ENCODE results near the gene MPEG1. TPM values are rescaled to one million over a fixed set of nuclear protein-coding genes. Genes with fewer than 3 reads are reported as not detected.

The MPEG1 gene
- polyA plus RNA-seq, 3 donors, result 5.9 to 8.3 (median 7.7) TPM

DNA sequence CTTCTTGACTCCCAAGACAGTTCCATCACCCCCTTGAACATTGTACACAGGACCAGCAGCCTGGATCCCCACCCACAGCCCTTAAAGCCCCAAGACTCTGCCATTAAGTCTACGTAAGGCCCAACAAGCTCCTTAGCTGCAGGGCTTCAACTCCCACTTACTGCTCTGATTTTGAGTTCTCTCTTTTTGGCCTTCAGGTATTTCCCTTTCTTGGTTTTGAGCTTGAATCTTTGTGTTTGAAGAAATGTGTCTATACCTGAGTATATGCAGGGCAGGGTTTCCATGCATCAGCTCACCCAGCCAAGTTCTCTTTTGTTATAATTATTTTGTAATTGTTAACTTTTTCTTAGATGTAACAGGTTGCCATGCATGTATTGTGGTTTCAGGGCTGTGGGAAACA, 10.4 kb upstream of the MPEG1 start:
- no peak for DNase-seq

DNA sequence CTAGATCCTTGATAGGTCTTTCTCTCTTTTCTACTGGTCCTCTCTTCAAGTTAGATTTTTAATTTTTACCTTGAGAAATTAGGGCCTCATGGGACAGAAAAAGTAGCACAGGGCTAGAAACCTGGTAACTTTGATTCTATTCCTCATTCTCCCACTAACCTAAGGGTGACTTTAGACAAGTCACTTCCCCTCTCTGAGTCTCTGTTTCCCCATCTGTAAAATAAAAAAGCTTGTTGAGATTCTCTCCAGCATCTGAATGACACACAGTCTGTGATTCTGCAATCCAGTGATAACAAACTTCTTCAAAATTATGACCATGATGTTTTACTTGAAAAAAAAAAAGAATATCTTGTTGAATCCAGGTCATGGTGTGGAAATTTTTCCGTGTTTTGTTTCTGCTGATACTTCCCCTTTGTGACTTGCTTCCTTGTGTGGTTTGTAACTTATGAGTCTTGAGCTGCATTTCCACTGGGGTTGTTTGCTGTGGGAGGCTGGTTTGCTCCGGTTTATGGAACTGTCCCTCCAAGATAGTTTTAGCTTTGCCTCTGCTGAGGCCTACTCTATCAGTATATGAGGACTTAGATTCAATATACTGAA, 9.8 kb upstream of the MPEG1 start:
- no peak for DNase-seq

DNA sequence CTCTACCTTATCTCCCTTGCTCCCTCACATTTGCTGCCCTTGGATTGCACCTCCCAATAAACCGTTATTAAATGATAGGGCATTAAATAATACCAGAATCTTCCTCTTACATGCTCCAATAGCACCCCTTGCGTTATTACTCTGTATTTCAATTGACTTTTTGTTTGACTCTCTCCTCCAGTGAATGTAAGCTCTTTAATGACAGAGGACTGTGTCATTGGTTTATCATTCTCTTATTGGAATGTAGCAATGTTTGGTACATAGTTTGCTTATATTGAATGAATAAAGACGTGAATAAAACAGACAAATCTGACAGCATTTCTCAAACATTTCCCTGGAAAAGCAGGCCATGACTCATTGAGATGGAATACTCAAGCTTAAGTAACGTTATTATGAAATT, 8.7 kb upstream of the MPEG1 start:
- no peak for DNase-seq

DNA sequence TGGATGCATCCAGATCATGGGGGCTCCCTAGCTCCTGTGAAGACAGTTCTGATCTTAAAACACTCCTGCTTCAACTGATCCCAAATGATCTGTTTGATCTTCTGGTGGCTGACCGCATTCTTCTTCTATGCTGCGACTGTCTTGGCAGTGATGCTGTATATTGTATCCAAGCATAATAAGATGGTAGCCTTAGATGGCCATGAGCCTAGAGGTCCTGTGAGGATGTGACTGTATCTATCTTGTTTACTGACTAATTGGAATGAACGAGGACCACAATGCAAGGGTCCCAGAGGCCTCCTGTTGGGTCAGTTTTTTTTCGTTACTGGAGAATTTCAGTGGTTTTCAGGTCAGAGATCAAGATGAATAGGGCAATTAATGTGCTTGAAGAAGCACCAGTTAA, 7.1 kb upstream of the MPEG1 start:
- no peak for DNase-seq

DNA sequence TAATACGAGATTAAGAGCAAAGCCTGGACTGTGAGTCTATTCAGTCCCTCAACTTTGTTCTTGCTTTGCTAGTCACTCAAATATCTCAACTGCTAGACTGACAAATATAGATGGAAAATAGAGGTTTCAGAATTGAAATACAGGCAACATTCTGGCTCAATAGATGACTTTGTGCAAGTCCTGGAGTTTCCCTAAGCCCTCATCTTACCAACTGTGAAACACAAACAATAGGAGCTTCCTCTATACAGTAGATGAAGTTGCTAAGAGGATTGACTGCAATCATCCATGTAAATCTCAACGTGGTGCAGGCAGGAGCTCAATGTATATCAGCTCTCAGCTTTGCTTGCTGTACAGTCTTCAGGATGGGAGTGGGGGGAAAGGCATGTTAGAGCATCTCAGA, 6.2 kb upstream of the MPEG1 start:
- DNase-seq, result no peak

DNA sequence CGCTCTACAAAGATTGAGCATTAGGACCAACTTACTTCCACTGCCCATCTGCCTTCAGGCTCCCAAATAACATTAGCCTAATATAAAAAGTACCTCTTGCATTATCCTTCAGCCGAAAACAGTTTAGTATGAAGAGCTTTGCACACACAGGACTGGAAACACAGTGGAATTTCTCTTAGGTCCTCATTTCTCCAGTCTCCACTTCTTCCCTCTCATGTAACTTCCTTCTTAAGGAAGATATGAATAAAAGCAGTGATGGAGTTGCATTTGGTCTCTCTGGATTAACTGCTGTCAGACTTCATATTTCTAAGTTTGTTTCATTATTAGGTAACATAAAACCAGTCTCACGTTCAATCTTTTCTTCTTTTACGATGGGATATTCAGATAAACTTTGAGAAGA, 5.6 kb upstream of the MPEG1 start:
- no peak for DNase-seq

DNA sequence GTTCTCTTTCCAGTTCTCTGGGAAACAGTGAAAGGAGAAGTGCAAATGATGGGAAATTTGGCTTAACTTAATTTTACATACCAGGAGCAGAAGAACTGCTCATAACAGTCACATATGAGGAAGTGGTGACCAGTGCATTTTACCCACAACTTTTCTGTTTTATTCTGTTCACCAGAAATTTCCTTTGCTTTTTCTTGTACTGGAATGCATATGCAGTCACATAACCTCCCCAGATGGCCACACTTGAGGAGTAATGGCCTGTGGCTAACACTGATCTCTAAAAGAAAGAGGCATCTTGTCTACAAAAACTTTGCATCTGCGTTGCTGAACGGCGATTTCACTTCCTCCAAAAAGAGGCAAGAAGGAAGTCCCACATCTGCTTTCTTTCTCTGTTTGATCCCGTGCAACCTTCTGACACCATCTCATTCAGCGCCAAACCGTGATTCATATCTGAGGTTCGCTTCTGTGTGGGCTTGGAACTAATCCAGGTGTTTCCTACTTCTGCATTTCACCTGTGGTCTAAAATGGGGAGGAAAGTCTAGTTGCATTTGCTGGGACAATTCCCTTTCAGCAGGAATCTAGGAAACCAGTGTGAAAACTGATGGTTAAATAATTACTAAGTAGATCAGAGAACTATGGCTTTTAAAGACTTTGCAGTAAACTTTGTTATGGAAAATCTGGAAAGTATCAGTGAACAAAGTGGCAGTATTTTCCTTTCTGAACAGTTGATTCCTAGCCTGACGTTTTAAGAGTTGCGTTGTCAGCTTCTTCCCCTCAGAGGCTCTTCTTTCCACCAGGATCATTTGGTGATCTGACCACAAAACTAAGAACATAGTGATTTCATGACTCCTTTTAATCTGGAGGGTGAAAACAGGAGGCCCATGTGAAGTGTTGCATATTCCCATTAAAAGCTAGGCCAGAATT, 4.2 kb upstream of the MPEG1 start:
- peak; percentile 31 for DNase-seq

DNA sequence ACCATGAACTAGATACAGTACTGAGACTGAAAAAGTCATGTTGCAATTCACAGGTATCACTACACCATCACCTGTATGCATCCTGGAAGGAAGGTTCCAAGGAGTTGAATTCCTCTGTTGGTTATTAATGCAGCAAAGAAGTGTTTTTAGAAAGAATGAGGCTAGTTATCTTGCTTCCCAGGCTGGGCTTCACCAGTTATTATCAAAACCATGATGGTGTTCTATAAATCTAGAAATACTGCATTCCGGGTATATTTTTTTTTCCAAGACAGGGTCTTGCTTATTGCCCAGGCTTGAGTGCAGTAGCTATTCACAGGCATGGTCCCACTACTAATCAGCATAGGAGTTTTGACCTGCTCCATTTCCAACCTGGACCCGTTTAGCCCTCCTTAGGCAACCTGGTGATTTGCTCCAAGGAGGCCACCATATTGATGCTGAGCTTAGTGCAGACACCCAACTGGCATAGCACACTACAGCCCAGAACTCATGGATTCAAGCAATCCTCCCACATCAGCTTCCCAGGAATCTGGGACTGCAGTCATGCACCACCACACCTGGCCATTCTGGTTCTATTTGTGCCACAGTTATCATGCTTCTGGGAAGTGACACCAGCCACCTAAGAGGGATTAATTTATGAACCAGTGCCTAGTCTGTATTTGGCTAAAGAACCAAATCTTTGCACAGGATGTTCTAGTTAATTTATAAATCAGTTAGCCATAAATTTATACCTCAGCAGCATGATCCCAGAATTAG, 1.6 kb upstream of the MPEG1 start:
- DNase-seq, result no peak

DNA sequence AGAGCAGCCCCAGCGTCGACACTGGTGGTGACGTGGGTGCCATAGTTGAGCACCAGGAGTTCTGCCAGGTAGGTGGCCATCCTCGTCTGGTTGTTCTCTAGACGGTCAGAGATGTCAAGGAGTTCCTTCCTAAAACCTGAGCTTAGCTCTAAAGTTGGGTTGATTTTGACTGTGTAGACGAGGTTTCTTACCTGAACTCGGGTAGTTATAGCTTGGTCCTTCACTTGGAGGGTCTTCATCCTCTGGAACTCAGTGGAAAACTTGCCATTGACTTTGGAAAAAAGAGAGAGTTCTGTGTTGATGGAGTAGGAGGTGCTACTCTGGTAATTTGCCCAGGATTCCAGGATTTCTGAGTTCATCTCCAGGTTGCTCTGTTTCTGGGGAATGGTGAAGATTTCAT, 505 bp downstream of the MPEG1 start:
- DNase-seq, result no peak

DNA sequence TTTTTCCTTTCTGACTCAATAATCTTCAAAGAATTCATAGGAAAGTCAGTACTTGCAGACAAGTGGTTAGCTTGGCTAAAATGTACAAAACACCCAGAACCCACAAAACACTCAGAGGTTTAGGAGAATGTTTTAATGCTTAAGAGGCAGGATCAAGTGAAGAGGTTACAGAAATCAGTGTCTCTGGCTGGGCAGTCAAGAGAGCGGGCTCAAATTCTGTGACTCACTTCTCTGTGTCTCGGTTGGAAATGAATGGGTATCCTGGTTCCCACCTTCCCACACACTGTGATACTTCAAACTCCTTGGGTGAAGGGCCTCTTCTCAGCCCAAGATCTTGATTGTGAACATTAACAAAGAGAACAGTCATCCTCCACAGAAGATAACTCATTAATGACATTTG, 3.8 kb downstream of the MPEG1 start:
- no peak for DNase-seq

DNA sequence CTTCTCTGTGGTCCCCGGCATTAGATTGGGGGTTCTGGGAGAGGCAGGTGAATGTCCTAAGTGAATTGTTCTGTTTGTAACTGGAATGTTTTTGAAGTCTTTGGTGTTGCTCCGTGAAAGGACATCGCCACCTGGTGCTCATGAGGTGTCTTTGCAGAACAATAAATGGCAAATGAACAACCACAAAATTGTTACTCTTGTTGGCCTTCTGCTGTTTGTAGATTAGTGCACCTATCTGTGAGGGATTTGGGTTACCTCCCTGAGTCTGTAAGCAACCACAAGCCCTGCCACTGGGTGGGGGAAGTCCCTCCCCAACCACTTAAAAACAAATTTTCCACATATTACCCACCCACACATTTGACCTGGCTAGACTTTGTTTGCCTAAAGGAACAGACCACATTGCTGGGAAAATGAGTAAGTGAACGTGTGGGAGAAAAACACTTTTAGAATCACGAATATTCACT, 4.7 kb downstream of the MPEG1 start:
- DNase-seq, result peak; percentile 48

DNA sequence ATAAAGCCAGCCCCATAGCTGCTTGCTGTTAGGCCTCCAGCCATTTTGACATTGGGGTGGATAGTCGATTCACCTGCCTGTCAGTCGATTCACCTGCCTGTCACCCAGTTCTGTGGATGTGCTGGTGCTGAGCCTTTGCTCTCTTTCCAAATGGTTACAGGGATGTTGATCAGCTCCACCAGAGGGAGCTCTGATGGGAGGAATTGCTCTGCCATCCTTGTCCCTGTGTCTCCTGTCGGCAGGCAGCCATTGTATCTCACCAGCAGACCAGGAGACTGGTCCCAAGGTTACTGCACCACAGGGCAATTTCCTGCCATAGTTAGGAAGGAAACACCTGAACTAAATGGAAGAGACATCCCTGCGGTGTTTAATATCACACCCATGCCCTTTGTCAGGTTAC, 6.1 kb downstream of the MPEG1 start:
- no peak for DNase-seq

DNA sequence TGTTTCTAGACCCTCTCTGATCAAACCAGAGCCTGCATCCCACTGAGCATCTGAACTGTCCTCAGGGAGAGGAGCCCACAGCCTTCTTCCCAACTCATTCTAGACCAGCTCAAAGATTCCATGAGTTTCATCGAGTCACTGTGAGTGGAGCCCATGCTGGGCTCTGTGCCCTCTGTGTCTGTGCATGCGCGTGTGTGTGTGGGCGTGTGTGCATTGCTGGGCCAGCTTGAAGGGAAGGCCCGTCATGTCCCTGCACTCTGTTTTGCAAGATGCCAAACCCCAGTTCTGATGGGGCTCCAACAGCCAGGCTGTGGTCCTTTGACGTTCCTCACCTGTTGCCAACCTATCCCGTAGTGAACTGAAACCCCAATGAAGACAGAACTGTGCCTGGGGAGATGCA, 7.1 kb downstream of the MPEG1 start:
- DNase-seq, result no peak

DNA sequence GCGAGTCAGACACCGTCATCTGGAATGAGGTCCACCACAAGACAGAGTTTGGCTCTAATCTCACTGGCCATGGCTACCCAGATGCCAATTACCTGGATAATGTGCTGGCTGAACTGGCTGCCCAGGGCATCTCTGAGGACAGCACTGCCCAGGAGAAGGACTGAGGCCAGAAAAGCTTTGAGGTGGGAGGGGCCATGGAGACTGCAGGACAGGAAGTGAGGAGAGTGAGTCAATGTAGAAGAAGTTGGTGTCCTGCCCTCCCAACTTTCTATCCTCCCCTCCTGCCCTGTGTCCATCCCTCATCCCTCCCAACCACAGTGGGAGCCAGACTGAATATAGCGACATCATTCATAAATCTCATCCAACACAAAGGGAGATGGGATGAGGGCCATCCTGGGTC, 8.0 kb downstream of the MPEG1 start:
- DNase-seq, result no peak

DNA sequence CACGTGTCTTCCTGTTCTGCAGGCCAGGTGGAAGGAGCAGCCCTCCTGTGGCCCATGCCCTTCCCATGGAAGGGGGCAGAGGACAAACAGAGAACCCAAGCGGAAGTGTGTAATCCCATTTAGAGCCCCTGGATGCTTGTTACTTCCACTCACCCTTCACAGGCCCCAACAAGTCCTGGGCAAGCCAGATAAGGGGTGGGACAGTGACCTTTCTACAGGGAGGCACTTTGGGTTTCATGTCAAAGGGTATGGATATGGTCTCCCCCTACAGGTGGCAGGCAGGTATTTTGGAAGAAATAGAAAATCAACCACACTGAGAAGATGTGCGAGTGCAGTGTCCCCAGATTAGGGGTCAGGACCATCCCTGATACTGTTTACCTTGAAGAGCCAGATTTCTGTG, 11.4 kb downstream of the MPEG1 start:
- no peak for DNase-seq

DNA sequence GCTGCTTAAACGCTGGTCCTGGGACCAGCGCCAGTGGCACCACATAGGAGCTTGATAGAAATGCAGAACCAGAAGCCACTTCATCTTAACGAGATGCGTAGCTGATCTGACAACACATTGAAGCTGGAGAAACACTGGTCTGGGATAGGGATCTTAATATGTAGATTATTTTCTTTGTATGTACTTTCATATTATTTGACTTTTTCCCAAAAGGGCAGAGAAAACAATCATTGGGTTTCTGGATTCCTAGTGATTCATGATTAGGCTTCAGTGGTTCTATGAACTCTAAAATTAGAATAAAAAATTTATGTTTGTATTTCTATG, 12.3 kb downstream of the MPEG1 start:
- DNase-seq, result no peak

DNA sequence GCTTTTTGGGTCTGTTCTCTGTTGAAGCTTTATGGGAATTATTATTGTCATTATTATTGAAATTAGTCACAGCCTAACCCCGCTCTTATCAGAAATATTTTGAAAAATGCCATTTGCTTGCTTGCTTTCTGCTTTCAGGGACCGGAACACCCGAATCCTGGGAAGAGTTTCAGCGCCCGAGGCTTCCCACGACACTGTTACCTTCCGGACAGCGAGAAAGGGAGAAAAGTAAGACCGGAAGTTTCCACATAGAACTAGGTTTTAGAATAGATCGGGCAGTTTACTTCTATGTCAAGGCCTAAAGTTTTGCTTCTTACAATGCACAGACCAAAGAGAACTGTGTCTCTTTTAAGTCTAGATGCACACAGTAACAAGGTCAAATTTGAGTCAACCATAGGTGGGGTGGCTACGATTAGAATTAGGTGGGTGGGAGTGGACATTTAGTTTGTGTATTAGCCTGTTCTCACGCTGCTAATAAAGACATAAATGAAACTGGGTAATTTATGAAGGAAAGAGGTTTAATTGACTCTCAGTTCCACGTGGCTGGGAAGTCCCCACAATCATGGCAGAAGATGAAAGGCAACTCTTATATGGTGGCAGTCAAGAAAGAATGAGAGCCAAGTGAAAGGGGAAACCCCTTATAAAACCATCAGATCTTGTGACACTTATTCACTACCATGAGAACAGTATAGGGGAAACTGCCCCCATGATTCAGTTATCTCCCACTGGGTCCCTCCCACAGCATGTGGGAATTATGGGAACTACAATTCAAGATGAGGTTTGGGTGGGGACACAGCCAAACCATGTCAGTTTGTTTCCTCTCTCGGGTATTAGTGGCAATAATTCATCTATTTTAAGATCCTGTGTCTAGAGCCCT, 12.9 kb downstream of the MPEG1 start:
- DNase-seq, result no peak

DNA sequence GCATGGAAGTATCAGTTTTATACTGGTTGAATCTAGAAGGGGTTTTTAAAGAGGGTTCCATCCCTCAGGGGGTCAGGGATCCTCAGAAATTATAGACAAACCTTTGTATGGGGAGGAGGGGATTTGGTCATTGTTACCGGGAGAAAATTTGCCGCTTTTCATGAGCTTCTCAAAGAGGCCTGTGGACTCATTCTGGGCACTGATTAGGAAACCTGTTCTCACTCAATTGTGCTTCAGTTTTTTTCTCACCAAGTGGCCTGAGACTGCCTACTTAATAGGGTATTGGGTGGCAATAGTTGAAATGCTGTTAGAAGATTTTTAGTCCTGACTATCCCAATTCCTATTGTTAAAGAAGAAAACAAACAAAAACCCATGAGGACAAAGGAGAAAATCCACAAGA, 14.0 kb downstream of the MPEG1 start:
- no peak for DNase-seq

DNA sequence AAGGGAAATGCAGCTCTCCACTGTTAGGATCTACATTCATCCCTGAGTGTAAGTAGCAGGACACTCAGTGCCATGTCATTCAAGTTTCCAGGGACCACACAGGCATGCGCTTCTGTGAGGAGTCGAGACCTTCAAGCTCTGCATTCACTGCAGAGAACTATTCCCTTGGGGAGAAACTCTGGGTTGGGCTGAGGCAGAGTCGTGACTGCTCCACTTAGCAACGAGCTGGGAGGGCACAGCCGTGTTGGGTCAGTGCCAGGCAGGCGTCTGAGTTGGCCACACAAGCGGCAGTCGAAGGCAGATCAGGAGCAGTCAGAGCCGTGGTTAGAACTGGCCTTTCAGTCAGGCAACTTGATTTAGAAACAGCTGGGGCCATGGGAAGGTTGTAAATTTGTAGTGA, 14.7 kb downstream of the MPEG1 start:
- DNase-seq, result peak; percentile 69

DNA sequence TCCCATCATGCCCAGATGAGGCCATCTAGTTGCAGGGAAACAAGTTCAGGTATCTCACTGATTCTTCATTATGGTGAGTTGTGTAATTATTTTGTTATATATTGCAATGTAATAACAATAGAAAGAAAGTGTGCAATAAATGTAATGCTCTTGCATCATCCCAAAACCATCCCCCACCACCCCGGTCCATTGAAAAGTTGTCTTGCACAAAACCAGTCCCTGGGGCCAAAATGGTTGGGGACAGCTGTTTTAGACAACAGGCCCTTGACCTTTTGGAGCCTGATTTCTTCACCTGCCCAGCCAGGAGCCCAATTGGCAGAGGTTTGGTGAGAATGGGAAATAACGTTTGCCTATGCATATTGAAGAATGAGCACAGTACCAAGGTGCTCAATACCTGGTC, 15.9 kb downstream of the MPEG1 start:
- DNase-seq, result no peak

DNA sequence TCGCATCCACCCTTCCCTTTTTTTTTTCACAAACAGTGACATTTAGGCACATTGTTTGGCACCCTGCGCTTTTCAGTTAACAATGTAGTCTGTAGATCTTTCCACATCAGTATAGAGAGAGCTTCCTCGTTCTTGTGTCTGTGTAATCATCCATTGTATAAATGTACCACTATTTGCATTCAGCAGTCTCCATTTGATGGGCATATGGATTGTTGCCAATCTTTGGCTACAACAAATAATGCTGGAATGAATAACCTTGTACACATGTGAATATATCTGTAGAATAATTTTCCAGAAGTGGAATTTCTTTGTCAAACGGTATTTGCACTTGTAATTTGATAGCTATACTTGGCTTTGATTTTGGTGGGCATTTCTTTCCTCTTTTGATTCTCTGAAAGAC, 17.1 kb downstream of the MPEG1 start:
- DNase-seq, result no peak

DNA sequence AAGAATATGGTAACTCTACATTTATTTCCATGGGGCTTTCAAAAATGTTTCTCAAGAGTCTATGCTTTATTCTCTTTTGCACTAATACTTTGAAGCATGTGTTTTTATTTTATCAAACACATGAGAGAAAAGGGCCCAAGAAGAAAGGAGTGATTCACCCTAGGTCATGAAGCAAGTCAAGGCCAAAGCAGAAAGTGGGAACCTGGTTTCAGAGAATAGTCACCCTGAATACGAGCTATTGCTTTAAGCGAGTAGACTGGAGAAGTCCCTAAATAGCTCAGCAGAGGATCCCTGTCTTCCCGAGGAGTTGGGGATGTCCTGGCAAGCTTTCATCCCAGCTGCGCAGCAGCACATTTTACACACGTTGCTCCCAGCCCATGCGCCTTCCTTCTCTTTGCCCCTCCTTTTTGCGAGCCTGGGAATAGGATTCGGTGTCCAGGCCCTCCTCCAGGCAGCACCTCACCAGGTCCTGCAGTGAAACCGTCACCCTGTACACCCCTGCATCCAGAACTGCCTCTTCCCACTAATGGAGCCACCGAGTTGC, 19.1 kb downstream of the MPEG1 start:
- no peak for DNase-seq
